ENCODE results near the gene ALDH3A2.

DNA sequence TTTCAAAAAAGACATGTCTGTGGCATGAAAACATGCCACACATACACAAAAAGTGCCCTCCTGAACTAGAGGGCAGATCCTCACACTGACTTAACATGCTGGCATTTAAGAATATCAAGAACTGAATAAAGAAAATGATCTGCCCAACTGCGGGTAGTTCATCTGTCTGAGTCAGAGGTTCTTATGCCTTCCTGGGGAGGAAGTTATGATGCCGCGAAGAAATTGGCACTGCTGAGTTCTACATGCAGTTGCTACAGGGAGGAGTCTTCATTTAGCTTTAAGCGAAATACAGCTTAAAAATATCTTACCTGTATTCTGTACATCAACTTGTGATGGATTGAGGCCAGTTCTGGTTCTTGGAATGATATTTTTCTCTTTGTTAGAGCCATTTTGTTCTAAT lies 6.3 kb downstream of the ALDH3A2 start:
- TF ChIP-seq, protein P1, sequence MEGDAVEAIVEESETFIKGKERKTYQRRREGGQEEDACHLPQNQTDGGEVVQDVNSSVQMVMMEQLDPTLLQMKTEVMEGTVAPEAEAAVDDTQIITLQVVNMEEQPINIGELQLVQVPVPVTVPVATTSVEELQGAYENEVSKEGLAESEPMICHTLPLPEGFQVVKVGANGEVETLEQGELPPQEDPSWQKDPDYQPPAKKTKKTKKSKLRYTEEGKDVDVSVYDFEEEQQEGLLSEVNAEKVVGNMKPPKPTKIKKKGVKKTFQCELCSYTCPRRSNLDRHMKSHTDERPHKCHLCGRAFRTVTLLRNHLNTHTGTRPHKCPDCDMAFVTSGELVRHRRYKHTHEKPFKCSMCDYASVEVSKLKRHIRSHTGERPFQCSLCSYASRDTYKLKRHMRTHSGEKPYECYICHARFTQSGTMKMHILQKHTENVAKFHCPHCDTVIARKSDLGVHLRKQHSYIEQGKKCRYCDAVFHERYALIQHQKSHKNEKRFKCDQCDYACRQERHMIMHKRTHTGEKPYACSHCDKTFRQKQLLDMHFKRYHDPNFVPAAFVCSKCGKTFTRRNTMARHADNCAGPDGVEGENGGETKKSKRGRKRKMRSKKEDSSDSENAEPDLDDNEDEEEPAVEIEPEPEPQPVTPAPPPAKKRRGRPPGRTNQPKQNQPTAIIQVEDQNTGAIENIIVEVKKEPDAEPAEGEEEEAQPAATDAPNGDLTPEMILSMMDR (IDR thresholded peaks at IDR 0.05; ENCODE audit: poor library complexity), result no peak
- TF ChIP-seq EZH2 (IDR thresholded peaks at IDR 0.05; ENCODE audit: borderline replicate concordance), result no peak
- TF ChIP-seq EZH2phosphoT487 (IDR thresholded peaks at IDR 0.05; ENCODE audit: low read depth, severe bottlenecking, unreplicated experiment), result no peak

Measured in hepatocyte (in vitro differentiated cells).